ENCODE measurements around the gene SLC34A1.

DNA sequence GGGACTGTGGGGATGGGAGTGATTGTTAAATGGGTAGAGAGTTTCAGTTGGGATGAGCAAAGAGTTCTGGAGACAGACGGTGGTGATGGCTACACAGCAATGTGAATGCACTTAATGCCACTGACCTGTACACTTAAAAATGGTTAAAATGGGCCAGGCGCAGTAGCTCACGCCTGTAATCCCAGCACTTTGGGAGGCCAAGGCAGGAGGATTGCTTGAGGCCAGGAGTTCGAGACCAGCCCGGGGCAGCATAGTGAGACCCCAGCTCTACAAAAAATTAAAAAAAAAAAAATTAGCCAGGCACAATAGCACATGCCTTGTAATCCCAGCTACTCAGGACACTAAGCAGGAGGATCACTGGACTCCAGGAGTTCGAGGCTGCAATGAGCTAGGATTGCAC, 40.5 kb upstream of the SLC34A1 start:
- TF ChIP-seq, protein P1, sequence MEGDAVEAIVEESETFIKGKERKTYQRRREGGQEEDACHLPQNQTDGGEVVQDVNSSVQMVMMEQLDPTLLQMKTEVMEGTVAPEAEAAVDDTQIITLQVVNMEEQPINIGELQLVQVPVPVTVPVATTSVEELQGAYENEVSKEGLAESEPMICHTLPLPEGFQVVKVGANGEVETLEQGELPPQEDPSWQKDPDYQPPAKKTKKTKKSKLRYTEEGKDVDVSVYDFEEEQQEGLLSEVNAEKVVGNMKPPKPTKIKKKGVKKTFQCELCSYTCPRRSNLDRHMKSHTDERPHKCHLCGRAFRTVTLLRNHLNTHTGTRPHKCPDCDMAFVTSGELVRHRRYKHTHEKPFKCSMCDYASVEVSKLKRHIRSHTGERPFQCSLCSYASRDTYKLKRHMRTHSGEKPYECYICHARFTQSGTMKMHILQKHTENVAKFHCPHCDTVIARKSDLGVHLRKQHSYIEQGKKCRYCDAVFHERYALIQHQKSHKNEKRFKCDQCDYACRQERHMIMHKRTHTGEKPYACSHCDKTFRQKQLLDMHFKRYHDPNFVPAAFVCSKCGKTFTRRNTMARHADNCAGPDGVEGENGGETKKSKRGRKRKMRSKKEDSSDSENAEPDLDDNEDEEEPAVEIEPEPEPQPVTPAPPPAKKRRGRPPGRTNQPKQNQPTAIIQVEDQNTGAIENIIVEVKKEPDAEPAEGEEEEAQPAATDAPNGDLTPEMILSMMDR (IDR thresholded peaks at IDR 0.05): no peak
- no peak for TF ChIP-seq POLR2A (IDR thresholded peaks at IDR 0.05)

Data from uterus (tissue), 2 donors.